ENCODE measurements around the gene FOXO3. TPM values are rescaled to one million over a fixed set of nuclear protein-coding genes. Genes with fewer than 3 reads are reported as not detected.
A peak's percentile ranks its signal among the peaks of the same experiment; 100 is the strongest.

The FOXO3 gene
- total RNA-seq, 4 donors from 2014 or later, result 110 to 176 (median 139) TPM

GRCh38 chr6:108585921-108586536 lies 25.3 kb downstream of the FOXO3 start:
- WGBS, 2 donors, result 62 to 64% methylated on average over 6 of the region's 6 CpGs
- H3K4me3 ChIP-seq (ENCODE audit: low read depth, poor library complexity, severe bottlenecking), result no peak overlapping the region
- DNase-seq (ENCODE audit: low spot score in 2 of 2), result no peak
- no peak for TF ChIP-seq CTCF (IDR thresholded peaks at IDR 0.05)
- no peak for TF ChIP-seq POLR2A (IDR thresholded peaks at IDR 0.05)
- intact Hi-C loops (cut with DNase I; ENCODE audit: low total_unique reads), result no loop called here

- intact Hi-C loops (cut with DNase I; ENCODE audit: low total_unique reads), result loop anchor here (2.0 kb wide), 1 partner anchor 27 kb away; the partner anchor contains the start of gene FOXO3
- no peak for DNase-seq (ENCODE audit: low spot score in 2 of 2)
- TF ChIP-seq POLR2A (IDR thresholded peaks at IDR 0.05) (no peak), CTCF (IDR thresholded peaks at IDR 0.05) (no peak)
- H3K4me3 ChIP-seq (ENCODE audit: low read depth, poor library complexity, severe bottlenecking), result no peak overlapping the region
- WGBS, 2 donors, result 69 to 72% methylated on average over 9 of the region's 9 CpGs
These were observed 26.7 kb downstream of the FOXO3 start for GRCh38 chr6:108587258-108588059.

GRCh38 chr6:108588586-108588985 lies 27.9 kb downstream of the FOXO3 start:
- WGBS, 2 donors, result 9 to 19% methylated on average over 1 of the region's 1 CpG
- intact Hi-C loops (cut with DNase I; ENCODE audit: low total_unique reads), result loop anchor here (2.0 kb wide), 1 partner anchor 28 kb away; the partner anchor contains the start of gene FOXO3
- H3K4me3 ChIP-seq (ENCODE audit: low read depth, poor library complexity, severe bottlenecking), result no peak overlapping the region
- TF ChIP-seq POLR2A (IDR thresholded peaks at IDR 0.05) (no peak), CTCF (IDR thresholded peaks at IDR 0.05) (no peak)
- no peak for DNase-seq (ENCODE audit: low spot score in 2 of 2)

- 3 to 10% methylated on average over 6 of the region's 6 CpGs for WGBS, 2 donors
- TF ChIP-seq POLR2A (IDR thresholded peaks at IDR 0.05) (no peak), CTCF (IDR thresholded peaks at IDR 0.05) (no peak)
- DNase-seq (ENCODE audit: low spot score in 2 of 2), result peak; percentile 91 to 94
- H3K4me3 ChIP-seq (ENCODE audit: low read depth, poor library complexity, severe bottlenecking), result no peak overlapping the region
- intact Hi-C loops (cut with DNase I; ENCODE audit: low total_unique reads), result loop anchor here (2.0 kb wide), 1 partner anchor 29 kb away; the partner anchor contains the start of gene FOXO3
These were observed 28.6 kb downstream of the FOXO3 start for GRCh38 chr6:108589244-108589791.

GRCh38 chr6:108591040-108591816 lies 30.5 kb downstream of the FOXO3 start:
- H3K4me3 ChIP-seq (ENCODE audit: low read depth, poor library complexity, severe bottlenecking), result no peak overlapping the region
- intact Hi-C loops (cut with DNase I; ENCODE audit: low total_unique reads), result no loop called here
- TF ChIP-seq CTCF (IDR thresholded peaks at IDR 0.05) (no peak), POLR2A (IDR thresholded peaks at IDR 0.05) (no peak)
- no peak for DNase-seq (ENCODE audit: low spot score in 2 of 2)
- 63 to 64% methylated on average over 8 of the region's 8 CpGs for WGBS, 2 donors

All from lower leg skin (tissue), 4 donors.